A204.1 (cell line): ENCODE measurements around the gene CYBA.

ENCODE experiments used
- FAIRE-seq: peaks from 2 replicates; lab custom pipeline; 2012; peaks lifted over from hg19 to GRCh38; lab: Jason Lieb, UNC

CYBA gene

GRCh38 chr16:88661468-88661867, 10.6 kb upstream of the CYBA start:
- no peak for FAIRE-seq

- no peak for FAIRE-seq
Measured at GRCh38 chr16:88659160-88659559, 8.3 kb upstream of the CYBA start.

GRCh38 chr16:88658714-88659113, 7.9 kb upstream of the CYBA start:
- FAIRE-seq, result no peak

- FAIRE-seq, result no peak
Measured at GRCh38 chr16:88657371-88657770, 6.5 kb upstream of the CYBA start.

- FAIRE-seq, result no peak
Measured at GRCh38 chr16:88656291-88656980, 5.6 kb upstream of the CYBA start.

- no peak for FAIRE-seq
Measured at GRCh38 chr16:88655733-88656281, 5.0 kb upstream of the CYBA start.

GRCh38 chr16:88655053-88655732, 4.3 kb upstream of the CYBA start:
- FAIRE-seq, result no peak

- no peak for FAIRE-seq
Measured at GRCh38 chr16:88654363-88655052, 3.7 kb upstream of the CYBA start.

GRCh38 chr16:88653596-88654362, 2.9 kb upstream of the CYBA start:
- no peak for FAIRE-seq

GRCh38 chr16:88653101-88653500, 2.2 kb upstream of the CYBA start:
- no peak for FAIRE-seq

- FAIRE-seq, result no peak
Measured at GRCh38 chr16:88652762-88653063, 1.9 kb upstream of the CYBA start.

GRCh38 chr16:88651989-88652761, 1.3 kb upstream of the CYBA start:
- no peak for FAIRE-seq

- no peak for FAIRE-seq
Measured at GRCh38 chr16:88651276-88651988, 579 bp upstream of the CYBA start.

- no peak for FAIRE-seq
Measured at GRCh38 chr16:88649924-88650748, 717 bp downstream of the CYBA start.

- no peak for FAIRE-seq
Measured at GRCh38 chr16:88649195-88649923, 1.5 kb downstream of the CYBA start.

GRCh38 chr16:88647178-88648070, 3.4 kb downstream of the CYBA start:
- FAIRE-seq, result no peak

- no peak for FAIRE-seq
Measured at GRCh38 chr16:88646345-88647034, 4.4 kb downstream of the CYBA start.

GRCh38 chr16:88645941-88646340, 4.9 kb downstream of the CYBA start:
- FAIRE-seq, result no peak
